Cerebellar cortex (tissue), 1 donor: ENCODE results near the gene LCE1B.

Experiments used
- DNase-seq: peaks from one replicate; pipeline ENCODE4 v3.0.0-alpha.2; 2015; ENCODE audit warnings: low spot score

LCE1B gene

DNA sequence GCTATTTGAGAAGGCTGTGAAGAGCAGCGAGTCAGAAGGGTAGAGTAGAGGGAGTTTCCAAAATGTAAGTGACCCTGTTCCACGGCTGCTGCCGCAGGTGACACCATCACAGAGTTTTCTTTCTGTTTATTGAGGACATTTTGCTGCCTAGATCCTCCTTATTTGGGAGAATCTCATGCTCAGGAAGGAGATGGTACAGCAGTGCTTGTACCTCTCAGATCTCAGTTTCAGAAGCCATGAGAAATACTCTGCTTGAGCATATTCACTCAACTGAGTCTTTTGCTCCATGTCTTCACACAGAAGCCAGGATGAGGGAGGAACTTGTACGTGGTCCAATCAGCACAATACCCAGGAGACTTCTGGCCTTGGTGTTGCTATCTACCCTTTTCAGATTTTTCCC, 49.6 kb downstream of the LCE1B start:
- no peak for DNase-seq
